Activated T-cell treated with anti-CD3 and anti-CD28 coated beads, Interleukin-2, amount 50 U/mL, for 1 hour (primary cell): ENCODE data around the gene UBE2D2.
"Not testable (repeated sequence)": the region's sequence is repeated elsewhere in the genome, so short reads cannot be mapped to it uniquely, and the experiment has no call there.

Experiments used
- DNase-seq: peaks from one replicate; pipeline ENCODE4 v3.0.0-alpha.2; 2020

The UBE2D2 gene

GRCh38 chr5:139549162-139549894 lies 11.8 kb upstream of the UBE2D2 start:
- DNase-seq: no peak

DNA sequence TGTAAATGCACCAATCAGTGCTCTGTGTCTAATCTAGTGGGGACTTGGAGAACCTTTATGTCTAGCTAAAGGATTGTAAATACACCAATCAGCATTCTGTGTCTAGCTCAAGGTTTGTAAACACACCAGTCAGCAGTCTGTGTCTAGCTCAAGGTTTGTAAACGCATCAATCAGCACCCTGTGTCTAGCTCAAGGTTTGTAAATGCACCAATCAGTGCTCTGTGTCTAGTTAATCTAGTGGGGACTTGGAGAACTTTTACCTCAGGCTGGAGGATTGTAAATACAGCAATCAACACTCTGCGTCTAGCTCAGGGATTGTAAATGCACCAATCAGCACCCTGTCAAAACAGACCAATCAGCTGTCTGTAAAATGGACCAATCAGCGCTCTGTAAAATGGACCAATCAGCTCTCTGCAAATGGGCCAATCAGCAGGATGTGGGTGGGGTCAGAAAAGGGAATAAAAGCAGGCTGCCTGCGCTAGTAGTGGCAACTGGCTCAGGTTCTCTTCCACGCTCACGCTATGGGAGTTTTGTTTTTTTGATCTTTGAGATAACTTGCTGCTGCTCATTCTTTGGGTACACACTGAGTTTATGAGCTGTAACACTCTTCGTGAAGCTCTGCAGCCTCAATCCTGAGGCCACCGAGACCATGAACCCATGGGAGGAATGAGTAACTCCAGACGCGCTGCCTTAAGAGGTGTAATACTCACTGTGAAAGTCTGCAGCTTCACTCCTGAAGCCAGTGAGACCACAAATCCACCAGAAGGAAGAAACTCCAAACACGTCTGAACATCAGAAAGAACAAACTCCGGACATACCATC lies 10.9 kb upstream of the UBE2D2 start:
- DNase-seq: not testable (repeated sequence)

DNA sequence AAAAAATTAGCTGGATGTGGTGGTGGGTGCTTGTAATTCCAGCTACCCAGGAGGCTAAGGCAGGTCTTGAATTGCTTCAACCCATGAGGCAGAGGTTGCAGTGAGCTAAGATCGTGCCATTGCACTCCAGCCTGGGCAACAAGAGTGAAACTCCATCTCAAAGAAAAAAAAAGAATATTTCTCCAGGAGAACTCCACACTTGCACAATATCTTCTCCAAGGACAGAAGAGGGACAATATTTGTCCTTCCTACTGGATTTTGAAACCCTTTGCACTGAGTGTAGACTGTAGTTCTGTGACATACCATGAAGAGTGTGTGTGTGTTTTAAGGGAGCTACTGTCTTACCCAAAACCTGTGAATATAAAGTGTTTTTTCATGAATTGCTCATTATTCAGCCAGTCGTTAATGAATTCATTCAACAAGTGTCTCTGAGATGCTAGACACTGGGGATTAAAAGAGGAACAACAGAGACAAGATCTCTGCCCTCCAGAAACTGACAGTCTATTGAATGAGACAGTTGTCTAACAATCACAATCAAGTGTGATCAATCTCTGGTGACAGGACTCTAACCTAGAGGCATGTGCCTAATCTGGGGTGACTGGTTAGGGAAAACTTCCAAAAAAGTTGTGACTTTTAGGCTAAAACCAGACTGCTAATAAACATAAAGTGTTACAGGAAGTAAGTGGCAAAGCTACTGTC lies 9.8 kb upstream of the UBE2D2 start:
- no peak for DNase-seq

DNA sequence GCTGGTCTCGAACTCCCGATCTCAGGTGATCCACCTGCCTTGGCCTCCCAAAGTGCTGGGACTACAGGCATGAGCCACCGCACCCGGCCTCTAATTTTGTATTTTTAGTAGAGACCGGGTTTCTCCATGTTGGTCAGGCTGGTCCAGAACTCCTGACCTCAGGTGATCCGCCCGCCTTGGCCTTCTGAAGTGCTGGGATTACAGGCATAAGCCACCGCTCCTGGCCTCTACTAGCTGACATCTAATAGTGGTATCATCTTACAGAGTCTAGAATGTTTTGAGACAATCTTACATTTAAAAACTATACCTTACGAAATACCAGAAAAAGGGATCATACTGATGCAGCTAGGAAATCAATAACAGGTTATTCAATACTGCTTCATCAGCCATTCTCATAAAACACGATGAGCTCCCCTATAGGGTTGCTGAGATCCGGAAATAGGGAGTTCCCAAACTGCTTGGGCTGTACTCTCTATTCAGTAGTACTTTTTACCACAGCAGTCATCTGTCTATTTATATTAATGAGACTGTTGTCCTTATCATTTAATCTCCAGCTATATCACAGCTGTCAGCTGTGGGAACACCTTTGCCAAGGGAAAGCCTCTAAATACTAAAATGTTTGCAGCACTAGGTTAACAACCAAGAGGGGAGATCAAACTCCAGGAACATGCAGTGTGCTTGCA lies 8.1 kb upstream of the UBE2D2 start:
- no peak for DNase-seq

GRCh38 chr5:139554264-139554663 lies 6.9 kb upstream of the UBE2D2 start:
- no peak for DNase-seq

DNA sequence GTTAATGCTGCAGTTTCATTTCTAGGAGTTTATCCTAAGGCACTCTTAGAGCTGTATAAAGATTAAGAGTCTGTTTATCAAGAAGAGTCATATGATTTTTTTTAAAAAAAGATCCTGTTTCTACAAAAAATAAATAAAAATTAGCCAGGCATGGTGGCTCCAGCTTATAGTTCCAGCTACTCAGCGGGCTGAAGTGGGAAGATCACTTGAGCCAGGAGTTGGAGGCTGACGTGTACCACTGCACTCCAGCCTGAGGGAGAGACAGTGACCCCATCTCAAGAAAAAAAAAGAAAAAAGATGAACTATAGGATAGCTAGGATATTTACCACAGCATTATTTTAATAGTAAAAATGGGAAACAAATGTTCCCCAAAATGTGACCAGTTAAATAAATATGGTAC lies 3.3 kb upstream of the UBE2D2 start:
- DNase-seq: no peak

DNA sequence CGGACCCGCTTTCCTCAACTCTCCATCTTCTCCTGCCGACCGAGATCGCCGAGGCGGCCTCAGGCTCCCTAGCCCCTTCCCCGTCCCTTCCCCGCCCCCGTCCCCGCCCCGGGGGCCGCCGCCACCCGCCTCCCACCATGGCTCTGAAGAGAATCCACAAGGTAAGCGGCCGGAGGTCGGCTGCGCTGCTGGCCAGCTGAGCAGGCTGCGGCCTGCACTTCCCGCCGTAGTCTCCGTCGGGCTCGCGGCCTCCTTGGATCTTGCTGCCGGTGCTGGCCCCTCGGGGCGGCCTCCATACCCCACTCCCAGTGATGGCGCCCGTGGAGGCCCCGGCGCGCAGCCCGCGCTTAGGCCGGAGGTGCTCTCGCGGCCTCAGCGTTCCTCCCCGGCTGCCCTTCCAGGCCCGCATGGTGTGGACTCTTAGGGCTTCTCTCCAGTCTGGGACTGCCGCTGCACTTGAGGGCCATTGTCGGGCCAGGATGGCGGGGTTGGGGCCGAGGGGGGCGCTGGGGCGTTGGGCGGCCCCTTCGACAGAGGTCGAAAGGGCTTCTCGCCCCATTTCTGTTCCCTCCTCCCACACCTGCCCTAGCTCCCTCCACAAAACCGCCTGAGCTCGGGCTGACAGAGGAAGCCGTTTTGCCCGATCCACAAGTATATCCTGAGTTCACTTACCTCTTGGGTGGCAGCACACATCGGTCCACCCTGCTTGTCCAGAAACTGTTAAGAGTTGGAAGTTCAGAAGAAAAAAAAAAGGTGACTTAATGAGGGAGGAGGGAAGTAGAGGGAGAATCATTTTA lies 714 bp downstream of the UBE2D2 start:
- DNase-seq: peak; percentile 72

DNA sequence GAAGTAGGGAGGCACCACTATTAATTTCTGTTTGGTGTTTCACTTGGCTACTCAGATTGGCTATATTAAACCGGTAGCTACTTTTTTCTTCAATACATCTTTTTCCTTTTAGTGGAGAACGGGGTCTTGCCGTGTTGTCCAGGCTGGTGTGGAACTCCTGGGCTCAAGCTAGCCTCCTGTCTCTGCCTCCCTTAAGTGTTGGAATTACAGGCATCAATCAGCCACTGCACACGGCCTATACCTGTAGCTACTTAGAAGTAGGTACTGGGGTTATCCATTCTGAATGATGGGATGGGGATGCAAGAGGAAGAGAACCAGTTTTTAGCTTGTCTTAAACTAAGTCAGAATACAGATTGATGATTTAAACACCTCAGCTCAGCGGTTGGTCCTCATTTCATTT lies 1.7 kb downstream of the UBE2D2 start:
- no peak for DNase-seq

DNA sequence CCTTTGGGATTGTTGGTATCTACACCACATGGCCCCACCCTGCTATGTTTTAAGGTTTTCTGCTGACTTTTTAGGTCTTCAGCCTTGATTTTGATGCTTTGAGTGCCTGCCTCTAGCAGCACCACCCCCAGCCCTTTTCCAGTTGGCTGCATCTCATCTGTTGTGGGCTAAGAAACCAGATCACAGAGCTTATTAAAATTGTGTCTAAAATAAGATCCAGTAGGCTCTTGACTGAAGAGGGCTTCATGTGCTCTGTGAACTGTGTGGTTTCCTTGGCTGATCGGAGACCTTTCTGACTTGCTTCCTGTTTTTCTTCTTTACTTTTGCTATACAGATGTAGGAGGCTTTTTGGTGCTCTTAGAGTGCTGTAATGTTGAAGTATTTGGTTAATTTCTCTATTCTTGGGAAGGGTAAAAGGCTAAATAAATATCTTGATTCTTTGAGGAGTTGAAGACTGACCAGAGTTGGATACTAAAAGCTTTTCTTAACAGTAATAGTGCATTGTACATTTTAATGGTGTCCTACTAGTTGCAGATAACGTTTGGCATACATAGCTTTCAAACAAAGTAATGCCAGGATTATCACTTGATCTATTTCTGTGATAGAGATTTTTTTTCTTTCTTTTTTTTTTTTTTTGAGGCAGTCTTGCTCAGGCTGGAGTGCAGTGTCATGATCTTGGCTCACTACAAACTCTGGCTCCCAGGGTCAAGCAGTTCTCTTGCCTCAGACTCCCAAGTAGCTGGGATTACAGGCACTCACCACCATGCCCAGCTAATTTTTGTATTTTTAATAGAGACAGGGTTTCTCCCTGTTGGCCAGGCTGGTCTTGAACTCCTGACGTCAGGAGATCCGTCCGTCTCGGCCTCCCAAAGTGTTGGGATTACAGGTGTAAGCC lies 4.5 kb downstream of the UBE2D2 start:
- peak; percentile 56 for DNase-seq

GRCh38 chr5:139566611-139567010 lies 5.5 kb downstream of the UBE2D2 start:
- DNase-seq: no peak

DNA sequence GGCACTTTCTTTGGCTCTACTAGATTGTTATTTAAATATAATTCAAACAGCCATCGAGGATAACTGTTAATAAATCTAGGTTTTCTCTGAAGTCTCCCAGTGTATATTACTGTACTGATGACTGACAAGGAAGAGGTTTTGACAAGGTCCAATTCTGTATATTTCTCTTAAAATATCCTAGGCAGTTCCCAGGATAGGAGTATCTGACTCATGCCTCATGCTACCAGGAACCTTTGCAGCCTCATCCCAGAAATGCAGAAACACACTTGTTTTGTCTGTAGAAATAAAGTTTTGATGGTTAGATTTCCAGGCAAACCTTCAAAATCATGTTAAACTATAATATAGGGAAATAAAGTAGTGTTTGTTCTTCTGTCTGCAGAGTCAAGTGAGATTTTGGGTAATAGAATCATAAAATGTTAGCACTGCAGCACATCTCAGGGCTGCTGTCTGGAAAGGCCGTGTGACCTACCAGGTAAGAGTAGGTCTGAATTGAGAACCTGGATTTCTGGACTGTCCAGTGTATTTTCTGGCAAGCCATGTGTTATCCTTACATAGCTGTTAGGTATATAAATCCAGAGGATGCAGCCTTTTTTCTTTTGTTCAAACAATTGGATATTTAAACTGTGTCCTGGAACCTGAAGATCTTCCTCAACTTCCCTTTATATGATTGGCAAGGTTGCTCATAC lies 8.3 kb downstream of the UBE2D2 start:
- DNase-seq: no peak

- DNase-seq: no peak
Observed at GRCh38 chr5:139571543-139571942, 10.4 kb downstream of the UBE2D2 start.

DNA sequence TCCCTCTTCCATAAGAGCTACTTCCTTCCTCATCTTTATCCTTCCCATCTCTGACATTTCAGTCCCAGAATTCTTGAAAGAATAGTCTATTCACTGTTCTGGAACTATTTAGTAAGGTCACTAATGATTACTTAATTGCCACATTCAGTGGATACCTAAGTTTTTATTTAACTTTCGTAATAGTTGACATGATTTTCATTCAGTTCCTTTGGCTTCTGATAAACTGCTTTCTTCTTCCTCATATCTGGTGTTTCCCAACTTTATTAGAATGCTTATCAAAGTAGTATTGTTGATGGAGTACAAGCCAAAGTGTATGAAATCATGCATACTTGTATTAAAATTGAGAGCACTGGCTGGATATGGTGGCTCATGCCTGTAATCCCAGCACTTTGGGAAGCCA lies 10.8 kb downstream of the UBE2D2 start:
- DNase-seq: no peak

GRCh38 chr5:139574641-139575312 lies 13.6 kb downstream of the UBE2D2 start:
- no peak for DNase-seq

DNA sequence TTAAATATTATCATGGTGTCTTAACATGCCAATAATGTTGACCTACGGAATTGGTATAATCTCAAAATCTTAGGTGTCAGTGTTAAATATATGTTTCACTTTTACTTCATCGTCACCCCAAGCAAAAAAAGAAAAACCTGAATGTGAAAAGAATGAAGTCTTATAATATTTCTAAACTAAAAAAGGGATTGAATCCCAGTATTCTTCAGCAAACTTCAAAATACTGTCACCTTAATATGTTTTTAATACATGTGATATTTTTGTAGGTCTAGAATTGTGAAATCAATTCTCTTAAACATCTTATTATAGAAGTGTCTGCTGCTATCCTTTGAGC lies 14.1 kb downstream of the UBE2D2 start:
- DNase-seq: no peak

GRCh38 chr5:139575751-139576150 lies 14.6 kb downstream of the UBE2D2 start:
- DNase-seq: no peak

DNA sequence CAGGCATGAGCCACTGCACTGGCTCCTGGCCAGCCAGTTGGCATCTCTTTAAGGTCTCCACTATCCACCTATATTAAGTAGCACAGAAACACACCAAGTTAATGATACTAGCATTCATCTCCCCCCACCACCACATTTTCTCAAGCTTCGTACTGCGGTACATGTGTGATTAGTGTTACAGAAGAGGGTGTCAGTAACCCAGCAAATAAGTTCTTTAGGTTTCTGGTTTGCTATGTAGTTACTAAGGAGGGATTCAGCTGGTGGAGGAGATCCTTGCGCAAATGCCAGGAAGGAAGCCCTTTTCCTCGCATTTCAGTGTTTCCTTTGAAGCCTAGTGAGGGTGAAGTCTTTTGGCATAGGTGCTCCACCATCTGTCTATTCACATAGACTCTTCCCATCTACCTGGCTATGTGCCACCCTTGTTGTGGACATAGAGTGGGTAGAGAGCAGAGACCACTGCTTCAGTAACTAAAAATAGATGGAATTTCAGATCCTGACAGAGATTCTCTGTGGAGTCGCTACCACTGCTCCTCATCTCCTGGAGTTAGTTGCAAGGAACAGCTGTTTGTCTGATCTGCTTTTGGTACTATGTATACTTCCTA lies 16.7 kb downstream of the UBE2D2 start:
- no peak for DNase-seq

DNA sequence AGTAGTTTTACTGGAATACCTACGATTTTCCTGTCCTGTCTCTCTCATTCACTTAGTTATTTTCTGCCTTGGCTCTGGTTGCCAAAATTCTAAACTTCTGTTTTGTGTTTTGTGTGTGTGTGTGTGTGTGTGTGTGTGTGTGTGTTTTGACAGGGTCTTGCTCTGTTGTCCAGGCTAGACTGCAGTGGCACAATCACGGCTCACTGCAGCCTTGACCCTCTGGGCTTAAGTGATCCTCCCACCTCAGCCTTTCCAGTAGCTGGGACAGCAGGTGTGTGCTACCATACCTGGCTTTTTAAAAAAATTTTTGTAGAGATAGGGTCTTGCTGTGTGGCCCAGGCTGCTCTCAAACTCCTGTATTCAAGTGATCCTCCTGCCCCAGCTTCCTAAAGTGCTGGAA lies 17.2 kb downstream of the UBE2D2 start:
- no peak for DNase-seq

DNA sequence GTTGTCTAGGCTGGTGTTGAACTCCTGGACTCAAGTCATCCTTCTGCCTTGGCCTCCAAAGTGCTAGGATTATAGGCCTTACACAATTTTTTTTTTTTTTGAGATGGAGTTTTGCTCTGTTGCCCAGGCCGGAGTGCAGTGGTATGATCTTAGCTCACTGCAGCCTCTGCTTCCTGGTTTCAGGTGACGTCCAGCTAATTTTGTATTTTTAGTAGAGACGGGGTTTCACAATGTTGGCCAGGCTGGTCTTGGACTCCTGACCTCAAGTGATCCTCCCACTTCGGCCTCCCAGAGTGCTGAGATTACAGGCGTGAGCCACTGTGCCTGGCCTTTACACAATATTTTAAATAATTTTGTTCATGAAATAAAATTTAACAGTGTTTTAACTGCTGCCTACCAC lies 21.0 kb downstream of the UBE2D2 start:
- not testable (repeated sequence) for DNase-seq

DNA sequence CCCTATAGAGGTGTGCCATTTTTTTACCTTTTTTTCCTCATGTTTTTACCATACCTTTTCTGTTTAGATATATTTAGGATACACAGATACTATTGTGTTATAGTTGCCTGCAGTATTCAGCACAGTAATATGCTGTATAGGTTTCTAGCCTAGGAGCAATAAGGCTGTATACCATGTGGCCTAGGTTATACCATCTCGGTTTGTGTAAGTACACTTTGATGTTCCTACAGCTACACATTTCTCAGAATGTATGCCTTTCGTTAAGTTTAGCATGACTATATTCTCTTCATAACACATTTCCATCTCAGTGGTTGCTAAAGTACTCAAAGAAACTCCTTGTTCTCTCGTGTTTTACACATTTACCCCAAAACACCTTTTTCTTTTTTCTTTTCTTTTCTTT lies 23.0 kb downstream of the UBE2D2 start:
- no peak for DNase-seq
